ENCODE results near the gene LRWD1.

DNA sequence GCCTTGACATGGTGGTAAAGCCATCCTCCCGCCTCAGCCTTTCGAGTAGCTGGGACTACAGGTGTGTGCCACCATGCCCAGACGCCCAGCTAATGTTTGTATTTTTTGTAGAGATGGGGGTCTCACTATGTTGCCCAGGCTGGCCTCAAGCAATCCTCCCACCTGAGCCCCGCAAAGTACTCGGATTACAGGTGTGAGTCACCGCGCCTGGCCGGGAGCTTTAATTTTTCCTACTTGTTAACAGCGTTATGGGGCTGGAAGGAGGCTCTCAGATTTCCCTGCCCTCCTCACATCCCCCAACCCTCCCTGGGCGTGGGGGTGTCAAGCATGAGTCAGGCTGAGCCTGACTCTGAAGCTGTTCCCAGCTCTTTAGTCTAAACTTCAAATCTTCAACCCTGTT lies 8.5 kb upstream of the LRWD1 start:
- TF ChIP-seq, protein P1, sequence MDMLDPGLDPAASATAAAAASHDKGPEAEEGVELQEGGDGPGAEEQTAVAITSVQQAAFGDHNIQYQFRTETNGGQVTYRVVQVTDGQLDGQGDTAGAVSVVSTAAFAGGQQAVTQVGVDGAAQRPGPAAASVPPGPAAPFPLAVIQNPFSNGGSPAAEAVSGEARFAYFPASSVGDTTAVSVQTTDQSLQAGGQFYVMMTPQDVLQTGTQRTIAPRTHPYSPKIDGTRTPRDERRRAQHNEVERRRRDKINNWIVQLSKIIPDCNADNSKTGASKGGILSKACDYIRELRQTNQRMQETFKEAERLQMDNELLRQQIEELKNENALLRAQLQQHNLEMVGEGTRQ (IDR thresholded peaks at IDR 0.05; ENCODE audit: low read depth, low read length), result no peak
- TF ChIP-seq, protein P2, sequence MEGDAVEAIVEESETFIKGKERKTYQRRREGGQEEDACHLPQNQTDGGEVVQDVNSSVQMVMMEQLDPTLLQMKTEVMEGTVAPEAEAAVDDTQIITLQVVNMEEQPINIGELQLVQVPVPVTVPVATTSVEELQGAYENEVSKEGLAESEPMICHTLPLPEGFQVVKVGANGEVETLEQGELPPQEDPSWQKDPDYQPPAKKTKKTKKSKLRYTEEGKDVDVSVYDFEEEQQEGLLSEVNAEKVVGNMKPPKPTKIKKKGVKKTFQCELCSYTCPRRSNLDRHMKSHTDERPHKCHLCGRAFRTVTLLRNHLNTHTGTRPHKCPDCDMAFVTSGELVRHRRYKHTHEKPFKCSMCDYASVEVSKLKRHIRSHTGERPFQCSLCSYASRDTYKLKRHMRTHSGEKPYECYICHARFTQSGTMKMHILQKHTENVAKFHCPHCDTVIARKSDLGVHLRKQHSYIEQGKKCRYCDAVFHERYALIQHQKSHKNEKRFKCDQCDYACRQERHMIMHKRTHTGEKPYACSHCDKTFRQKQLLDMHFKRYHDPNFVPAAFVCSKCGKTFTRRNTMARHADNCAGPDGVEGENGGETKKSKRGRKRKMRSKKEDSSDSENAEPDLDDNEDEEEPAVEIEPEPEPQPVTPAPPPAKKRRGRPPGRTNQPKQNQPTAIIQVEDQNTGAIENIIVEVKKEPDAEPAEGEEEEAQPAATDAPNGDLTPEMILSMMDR (conservative IDR thresholded peaks at IDR 0.05; ENCODE audit: low read depth, low read length), result no peak
- TF ChIP-seq BHLHE40 (IDR thresholded peaks at IDR 0.05; ENCODE audit: low read depth, low read length), result no peak
- TF ChIP-seq POLR2A (IDR thresholded peaks at IDR 0.05; ENCODE audit: low read depth, low read length), result no peak
- TF ChIP-seq CHD1 (IDR thresholded peaks at IDR 0.05; ENCODE audit: low read depth, low read length), result no peak
- no peak for TF ChIP-seq RFX5 (IDR thresholded peaks at IDR 0.05; ENCODE audit: low read depth, low read length)
- TF ChIP-seq CEBPB (IDR thresholded peaks at IDR 0.05; ENCODE audit: low read depth, low read length), result no peak
- no peak for TF ChIP-seq MAFK (IDR thresholded peaks at IDR 0.05; ENCODE audit: low read depth, low read length)
- peak; percentile 59; the same call in 1 of the 2 replicates for TF ChIP-seq MAZ (IDR thresholded peaks at IDR 0.05; ENCODE audit: borderline replicate concordance, low read depth, low read length)
- no peak for TF ChIP-seq SMC3 (IDR thresholded peaks at IDR 0.05; ENCODE audit: low read depth, low read length)
- TF ChIP-seq RAD21 (IDR thresholded peaks at IDR 0.05; ENCODE audit: low read length), result no peak; the same call in 1 of the 2 replicates
- TF ChIP-seq FOS (IDR thresholded peaks at IDR 0.05; ENCODE audit: low read depth, low read length), result no peak
- TF ChIP-seq NFE2L2 (IDR thresholded peaks at IDR 0.05; ENCODE audit: low read depth, low read length), result no peak

Data from IMR-90 (cell line).